Epithelial cell of proximal tubule (primary cell): ENCODE measurements around the gene TLE2. TPM values are rescaled to one million over a fixed set of nuclear protein-coding genes. Genes with fewer than 3 reads are reported as not detected.
A peak's percentile ranks its signal among the peaks of the same experiment; 100 is the strongest.

Source experiments
- DNase-seq: peaks from one replicate; pipeline ENCODE4 v3.0.0-alpha.2; 2011; ENCODE audit warnings: low read depth
- H3K4me3 ChIP-seq: 2 replicates; pipeline ENCODE4 v1.5.1; 2011; ENCODE audit warnings: low read depth, mild to moderate bottlenecking, low read length
- total RNA-seq: library from RNA; depleted of rRNA; stranded (reverse); fragments of >200 nt; gene quantifications from 2 replicates; pipeline ENCODE4 v1.2.3, GENCODE V29; 2015
- TF ChIP-seq, protein P1 (sequence below): conservative IDR thresholded peaks from 2 replicates; pipeline ENCODE4 v1.5.1; 2012; ENCODE audit warnings: low read depth, mild to moderate bottlenecking, low read length

TLE2 gene
- total RNA-seq, 1 donor from 2014 or later: 2.9 TPM

GRCh38 chr19:2963122-2963521 is 66.0 kb downstream of the TLE2 start:
- TF ChIP-seq, protein P1, sequence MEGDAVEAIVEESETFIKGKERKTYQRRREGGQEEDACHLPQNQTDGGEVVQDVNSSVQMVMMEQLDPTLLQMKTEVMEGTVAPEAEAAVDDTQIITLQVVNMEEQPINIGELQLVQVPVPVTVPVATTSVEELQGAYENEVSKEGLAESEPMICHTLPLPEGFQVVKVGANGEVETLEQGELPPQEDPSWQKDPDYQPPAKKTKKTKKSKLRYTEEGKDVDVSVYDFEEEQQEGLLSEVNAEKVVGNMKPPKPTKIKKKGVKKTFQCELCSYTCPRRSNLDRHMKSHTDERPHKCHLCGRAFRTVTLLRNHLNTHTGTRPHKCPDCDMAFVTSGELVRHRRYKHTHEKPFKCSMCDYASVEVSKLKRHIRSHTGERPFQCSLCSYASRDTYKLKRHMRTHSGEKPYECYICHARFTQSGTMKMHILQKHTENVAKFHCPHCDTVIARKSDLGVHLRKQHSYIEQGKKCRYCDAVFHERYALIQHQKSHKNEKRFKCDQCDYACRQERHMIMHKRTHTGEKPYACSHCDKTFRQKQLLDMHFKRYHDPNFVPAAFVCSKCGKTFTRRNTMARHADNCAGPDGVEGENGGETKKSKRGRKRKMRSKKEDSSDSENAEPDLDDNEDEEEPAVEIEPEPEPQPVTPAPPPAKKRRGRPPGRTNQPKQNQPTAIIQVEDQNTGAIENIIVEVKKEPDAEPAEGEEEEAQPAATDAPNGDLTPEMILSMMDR: no peak
- no peak for DNase-seq
- no peak overlapping the region for H3K4me3 ChIP-seq

DNA sequence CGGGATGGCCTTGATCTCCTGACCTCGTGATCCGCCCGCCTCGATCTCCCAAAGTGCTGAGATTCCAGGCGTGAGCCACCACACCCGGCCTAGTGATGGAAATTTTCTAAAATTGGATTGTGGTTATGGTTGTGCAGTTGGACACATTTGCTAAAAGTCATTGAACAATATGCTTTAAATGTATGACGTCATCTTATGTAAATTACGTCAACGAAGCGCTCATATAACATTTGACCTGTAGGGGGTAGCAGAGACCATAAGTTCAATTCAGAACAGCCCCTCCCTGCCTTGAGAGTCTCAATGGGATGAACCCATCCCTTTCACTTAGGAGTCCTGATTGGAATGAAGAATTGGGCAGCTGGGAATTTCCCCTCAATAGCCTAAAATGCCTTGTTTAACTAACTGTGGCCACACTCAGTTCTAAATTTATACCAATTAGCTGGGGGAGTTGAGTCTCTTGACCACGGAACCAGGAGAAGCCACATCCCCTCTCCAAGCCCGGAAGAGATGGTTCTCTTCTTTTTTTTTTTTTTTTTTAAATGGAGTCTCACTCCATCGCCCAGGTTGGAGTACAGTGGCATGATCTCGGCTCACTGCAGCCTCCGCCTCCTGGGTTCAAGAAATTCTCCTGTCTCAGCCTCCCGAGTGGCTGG is 66.9 kb downstream of the TLE2 start:
- no peak overlapping the region for H3K4me3 ChIP-seq
- DNase-seq: no peak
- TF ChIP-seq, protein P1: peak; percentile 72

DNA sequence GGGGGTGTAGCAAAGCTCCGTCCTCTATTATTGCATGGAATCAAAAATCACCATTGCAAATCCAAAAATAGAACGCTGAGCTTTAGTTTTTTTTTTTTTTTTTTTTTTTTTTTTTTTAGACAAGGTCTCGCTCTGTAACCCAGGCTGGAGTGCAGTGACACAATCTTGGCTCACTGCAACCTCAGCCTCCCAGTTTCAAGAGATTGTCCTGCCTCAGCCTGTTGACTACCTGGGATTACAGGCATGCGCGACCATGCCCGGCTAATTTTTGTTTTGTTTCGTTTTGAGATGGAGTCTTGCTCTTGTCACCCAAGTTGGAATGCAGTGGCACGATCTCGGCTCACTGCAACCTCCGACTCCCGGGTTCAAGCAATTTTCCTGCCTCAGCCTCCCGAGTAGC is 69.0 kb downstream of the TLE2 start:
- no peak overlapping the region for H3K4me3 ChIP-seq
- no peak for DNase-seq

DNA sequence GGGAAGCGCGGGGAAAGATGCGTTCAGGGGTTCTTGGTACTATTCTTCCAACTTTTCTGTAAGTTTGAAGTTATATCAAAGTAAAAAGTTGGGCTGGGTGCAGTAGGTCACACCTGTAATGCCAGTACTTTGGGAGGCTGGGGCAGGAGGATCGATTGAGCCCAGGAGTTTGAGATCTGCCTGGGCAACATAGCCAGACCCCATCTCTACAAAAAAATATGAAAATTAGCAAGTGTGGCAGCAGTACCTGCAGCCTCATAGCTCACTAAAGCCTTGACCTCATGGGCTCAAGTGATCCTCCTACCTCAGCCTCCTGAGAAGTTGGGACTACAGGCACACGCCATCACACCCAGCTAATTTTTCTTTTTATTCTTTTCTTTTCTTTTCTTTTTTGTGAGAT is 71.9 kb downstream of the TLE2 start:
- DNase-seq: no peak
- TF ChIP-seq, protein P1: no peak
- no peak overlapping the region for H3K4me3 ChIP-seq

More for the DNA sequence above, 69.0 kb downstream of the TLE2 start:
- TF ChIP-seq, protein P1: no peak

DNA sequence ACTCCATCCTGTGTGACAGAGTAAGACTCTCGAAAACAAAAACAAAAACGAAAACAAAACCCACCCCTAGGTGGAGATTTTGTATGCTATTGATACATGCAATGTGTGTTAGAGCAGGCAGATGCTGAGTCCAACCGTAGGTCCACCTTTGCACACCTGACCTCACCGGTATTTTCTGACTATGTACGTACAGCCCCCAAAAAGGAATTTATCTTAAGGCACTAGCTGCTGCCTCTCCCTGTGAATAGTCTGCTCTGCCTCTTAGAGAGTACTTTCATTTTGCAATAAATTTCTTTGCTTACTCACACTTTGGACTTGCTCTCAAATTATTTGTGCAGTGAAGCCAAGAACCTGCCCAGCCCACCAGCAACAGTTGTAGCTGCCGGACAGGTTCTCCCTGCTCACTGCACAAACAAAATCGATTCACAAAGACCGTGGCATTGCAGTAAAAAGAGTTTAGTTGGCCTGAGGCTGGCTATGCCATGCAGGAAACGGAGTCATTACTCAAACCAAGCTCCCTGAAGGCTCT is 76.1 kb downstream of the TLE2 start:
- H3K4me3 ChIP-seq: peak overlapping the region; percentile 43
- TF ChIP-seq, protein P1: peak; percentile 20
- no peak for DNase-seq

GRCh38 chr19:2950286-2951124 is 78.6 kb downstream of the TLE2 start:
- DNase-seq: peak; percentile 94
- peak overlapping the region; percentile 100 for H3K4me3 ChIP-seq
- TF ChIP-seq, protein P1: no peak
